Activated CD4-positive, CD25-positive, alpha-beta regulatory T cell (primary cell): ENCODE measurements around the gene OTOA.
"Not testable (repeated sequence)": the region's sequence is repeated elsewhere in the genome, so short reads cannot be mapped to it uniquely, and the experiment has no call there.

Experiments
- DNase-seq, 4 experiments: peaks; one replicate each; lab custom pipeline; 2025; lab: John Stamatoyannopoulos, UW

OTOA gene

GRCh38 chr16:21722771-21723455, 59.1 kb downstream of the OTOA start:
- DNase-seq: no peak

GRCh38 chr16:21723532-21723931, 59.8 kb downstream of the OTOA start:
- DNase-seq: no peak

DNA sequence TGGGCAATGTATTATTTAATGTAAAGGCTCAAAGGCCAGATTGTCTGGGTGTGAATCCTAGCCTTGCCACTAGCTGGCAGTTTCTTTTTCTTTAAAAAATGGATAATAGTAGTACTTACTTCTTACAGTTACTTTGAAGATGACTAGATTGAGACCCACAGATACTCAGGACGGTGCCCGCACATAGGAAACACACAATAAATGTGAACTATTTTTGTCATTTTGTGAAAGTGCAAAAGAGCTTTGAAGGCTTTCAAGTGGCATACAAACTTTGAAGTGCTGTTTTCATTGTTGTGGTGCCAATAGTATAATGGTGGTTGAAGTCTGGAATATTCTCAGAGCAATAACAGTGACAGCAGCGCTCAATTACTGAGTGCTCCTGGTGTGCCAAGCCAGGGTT, 63.6 kb downstream of the OTOA start:
- DNase-seq: no peak

DNA sequence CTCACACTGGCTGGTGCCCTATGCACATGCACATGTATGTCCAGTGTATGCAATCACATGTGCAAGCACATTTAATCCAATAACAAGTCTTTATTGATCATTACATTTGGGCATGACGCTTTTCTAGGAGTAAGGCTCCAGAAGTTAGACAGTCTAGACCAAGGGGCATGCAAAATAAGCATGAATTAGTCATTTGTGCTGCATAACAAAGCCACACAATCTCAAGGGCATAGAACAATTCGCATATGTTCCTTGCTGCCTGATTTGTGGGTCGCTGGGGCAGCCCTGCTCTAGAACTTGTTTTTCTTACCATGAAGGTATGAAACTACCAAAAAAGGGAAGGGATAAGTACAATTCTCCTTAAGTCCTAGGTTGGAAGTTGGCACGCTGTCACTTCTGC, 67.5 kb downstream of the OTOA start:
- DNase-seq: not testable (repeated sequence)

GRCh38 chr16:21740637-21741036, 76.9 kb downstream of the OTOA start:
- not testable (repeated sequence) for DNase-seq

- not testable (repeated sequence) for DNase-seq
Observed at GRCh38 chr16:21756192-21757079, 92.7 kb downstream of the OTOA start.

DNA sequence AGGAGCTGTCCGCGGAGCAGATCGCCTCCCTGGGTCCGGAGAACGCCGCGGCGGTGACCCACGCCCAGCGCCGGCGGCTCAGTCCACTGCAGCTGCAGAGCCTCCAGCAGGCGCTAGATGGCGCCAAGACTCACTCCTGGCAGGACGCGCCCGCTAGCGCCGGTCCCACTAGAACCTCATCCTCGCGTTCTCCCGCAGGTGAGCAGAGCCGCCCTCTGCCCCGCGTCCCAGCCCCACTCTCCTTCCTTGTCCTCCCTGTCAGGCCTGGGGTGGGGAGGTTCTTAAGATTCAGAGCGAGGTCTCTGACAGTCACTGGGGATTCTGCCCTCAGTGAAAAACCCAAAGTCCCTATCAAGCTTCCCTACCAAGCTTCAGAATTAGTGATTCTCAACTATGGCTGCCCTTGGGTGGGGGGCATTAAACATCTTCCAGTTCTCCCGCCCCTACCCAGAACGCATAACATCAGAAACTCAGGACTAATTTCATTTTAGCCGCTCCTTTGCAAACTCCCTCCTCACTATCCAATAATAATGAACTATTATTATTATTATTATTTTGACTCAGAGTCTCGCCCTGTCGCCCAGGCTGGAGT, 93.4 kb downstream of the OTOA start:
- not testable (repeated sequence) for DNase-seq

GRCh38 chr16:21768280-21768679, 104.5 kb downstream of the OTOA start:
- not testable (repeated sequence) for DNase-seq

DNA sequence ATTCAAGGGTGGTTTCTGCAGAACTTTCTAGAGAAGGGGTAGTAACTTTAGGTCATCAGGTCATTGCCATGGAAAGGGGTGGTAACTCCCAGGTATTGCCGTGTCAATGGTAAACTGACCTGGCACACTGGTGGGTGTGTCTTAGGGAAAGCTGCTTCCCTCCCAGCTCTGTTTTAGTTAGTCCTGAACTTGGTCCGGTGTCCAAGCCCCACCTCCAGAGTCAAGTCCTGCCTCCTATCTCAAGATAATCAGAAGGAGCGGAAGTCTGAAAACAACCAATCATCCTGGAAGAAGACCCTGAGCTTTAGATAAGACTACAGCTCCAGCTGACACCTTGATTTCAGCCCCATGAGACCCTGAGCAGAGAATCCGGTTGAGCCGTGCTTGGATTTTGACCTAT, 105.0 kb downstream of the OTOA start:
- DNase-seq: not testable (repeated sequence)

GRCh38 chr16:21769284-21769683, 105.5 kb downstream of the OTOA start:
- not testable (repeated sequence) for DNase-seq

- not testable (repeated sequence) for DNase-seq
Observed at GRCh38 chr16:21770584-21770983, 106.8 kb downstream of the OTOA start.

- DNase-seq: not testable (repeated sequence)
Observed at GRCh38 chr16:21772547-21773206, 108.9 kb downstream of the OTOA start.

DNA sequence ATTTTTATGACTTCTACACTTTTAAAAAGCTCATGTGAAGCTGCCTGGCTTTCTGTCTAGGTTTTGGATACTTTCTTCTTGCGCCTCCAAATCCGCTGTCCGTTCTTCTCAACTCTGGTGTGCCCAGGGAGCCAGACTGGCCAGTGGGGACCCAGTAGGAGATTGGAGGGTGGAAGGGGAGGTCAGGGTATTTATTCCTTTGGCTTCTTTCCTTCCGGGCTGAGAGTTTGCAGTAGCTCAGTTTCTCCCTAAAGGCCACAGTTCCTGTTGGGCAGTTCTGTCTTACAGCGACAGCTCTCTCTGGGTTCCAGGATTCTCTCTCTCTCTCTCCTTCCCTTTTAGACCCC, 109.4 kb downstream of the OTOA start:
- DNase-seq: not testable (repeated sequence)

- not testable (repeated sequence) for DNase-seq
Observed at GRCh38 chr16:21780525-21780924, 116.8 kb downstream of the OTOA start.

DNA sequence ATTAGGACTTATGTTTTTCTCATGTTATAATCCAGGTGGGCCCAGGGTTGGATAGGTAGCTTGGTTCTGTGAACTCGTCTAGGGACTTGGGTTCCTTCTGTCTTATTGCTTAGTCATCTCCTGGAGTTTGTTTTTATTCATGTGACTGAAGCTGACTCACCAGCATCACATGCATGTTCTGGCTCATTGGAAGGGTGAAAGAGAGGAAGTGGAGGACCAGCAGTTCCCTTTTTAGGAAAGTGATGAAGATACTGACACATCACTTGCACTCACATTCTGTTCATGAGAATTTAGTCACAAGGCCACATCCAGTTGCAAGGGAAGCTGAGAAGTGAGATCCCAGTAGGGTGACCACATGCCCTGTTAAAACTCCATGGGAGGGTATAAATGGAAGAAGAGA, 126.7 kb downstream of the OTOA start:
- DNase-seq: not testable (repeated sequence)

DNA sequence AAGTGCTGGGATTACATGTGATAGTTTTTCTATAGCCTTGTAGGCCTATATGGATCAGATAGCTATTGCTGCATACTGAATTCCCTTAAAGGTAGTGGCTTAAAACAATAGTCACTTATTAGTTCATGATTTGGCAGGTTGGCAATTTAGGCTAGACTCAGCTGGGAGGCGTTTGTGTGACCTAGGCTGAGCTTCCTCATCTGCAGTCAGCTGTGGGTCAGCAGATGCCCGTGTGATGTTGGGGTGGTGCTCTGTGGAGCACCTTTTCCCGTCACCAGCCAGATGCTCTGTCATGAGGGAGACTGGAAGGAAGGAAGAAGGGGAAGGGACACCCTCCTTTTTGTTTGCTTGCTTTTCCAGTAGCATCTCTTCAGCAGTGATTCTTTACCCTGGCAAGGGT, 129.5 kb downstream of the OTOA start:
- DNase-seq: not testable (repeated sequence)

DNA sequence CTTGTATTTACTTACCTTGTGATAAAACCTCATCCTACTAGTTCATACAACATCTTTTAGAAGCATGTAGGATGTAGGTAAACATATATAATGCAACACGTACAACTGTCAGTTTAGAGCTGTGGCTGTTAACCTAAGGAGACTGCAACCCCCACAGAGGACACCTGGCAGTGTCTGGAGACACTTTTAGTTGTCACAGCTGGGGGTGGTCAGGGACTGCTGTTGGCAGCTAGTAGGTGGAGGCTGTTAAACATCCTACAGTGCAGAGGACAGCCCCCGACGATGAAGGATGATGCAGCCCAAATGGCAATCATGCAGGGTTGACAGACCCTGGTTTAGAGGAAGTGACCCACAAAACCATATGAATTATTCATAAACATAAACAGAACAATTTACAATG, 134.8 kb downstream of the OTOA start:
- not testable (repeated sequence) for DNase-seq

GRCh38 chr16:21801538-21802374, 138.0 kb downstream of the OTOA start:
- not testable (repeated sequence) for DNase-seq

DNA sequence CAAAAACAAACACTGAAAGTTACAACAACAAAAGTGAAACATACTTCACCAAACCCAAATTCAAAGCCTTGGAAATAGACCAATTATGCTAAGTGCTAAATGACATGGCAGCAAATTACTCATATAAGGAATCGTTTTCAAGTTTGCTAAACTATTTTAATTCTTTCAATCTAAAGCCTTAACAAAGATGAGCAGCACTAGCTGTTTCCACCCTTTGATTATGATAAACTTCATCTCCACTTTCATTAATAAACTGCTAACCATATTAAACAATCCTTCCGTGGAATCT, 138.6 kb downstream of the OTOA start:
- DNase-seq: not testable (repeated sequence)
